HCT116 (cell line): ENCODE measurements around the gene COLEC11.

Source experiments
- EZH2phosphoT487 ChIP-seq: fragments of 200-600 bp; IDR thresholded peaks from 2 replicates; pipeline ENCODE4 v1.6.1; 2018; ENCODE audit warnings: antibody characterized with exemption, borderline replicate concordance
- POLR2A ChIP-seq: IDR thresholded peaks from 2 replicates; pipeline ENCODE4 v1.7.0; 2011; ENCODE audit warnings: borderline replicate concordance; ENCODE audit not compliant: insufficient read depth, insufficient read length; ENCODE audit errors: extremely low read depth
- TF ChIP-seq, protein P1 (sequence below), 3 experiments: fragments of 200-600 bp in 1 of 3; sonication (generic) in 1 of 3; IDR thresholded peaks in 2 of 3; conservative IDR thresholded peaks in 1 of 3; 2 replicates each; pipeline ENCODE4 v1.5.1; 2012 to 2017; ENCODE audit warnings: low read depth in 2 of 3, low read length in 2 of 3, antibody characterized with exemption in 1 of 3, borderline replicate concordance in 1 of 3, control low read depth in 1 of 3, mild to moderate bottlenecking in 1 of 3, mixed read lengths in 1 of 3, mixed run types in 1 of 3, moderate library complexity in 1 of 3; ENCODE audit not compliant: insufficient read depth in 1 of 3

DNA sequence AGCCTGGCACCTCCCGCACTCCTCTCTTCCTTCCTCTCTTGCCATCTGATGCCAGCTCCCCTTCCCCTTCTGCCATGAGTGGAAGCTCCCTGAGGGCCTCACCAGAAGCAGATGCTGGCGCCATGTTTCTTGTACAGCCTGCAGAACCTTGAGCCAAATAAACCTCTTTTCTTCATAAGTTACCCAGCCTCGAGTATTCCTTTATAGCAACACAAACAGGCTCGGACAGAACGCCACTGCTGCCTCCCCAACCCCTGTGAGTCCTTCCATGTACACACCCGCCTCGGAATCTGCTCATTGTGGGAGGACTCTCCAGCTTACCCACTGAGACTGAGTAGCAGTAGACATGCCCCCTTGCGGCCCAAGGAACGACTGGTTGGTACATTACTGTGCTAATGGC is 28.1 kb upstream of the COLEC11 start:
- TF ChIP-seq EZH2phosphoT487, result no peak
- TF ChIP-seq, protein P1, sequence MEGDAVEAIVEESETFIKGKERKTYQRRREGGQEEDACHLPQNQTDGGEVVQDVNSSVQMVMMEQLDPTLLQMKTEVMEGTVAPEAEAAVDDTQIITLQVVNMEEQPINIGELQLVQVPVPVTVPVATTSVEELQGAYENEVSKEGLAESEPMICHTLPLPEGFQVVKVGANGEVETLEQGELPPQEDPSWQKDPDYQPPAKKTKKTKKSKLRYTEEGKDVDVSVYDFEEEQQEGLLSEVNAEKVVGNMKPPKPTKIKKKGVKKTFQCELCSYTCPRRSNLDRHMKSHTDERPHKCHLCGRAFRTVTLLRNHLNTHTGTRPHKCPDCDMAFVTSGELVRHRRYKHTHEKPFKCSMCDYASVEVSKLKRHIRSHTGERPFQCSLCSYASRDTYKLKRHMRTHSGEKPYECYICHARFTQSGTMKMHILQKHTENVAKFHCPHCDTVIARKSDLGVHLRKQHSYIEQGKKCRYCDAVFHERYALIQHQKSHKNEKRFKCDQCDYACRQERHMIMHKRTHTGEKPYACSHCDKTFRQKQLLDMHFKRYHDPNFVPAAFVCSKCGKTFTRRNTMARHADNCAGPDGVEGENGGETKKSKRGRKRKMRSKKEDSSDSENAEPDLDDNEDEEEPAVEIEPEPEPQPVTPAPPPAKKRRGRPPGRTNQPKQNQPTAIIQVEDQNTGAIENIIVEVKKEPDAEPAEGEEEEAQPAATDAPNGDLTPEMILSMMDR (IDR thresholded peaks at IDR 0.05 in 2 of 3, conservative IDR thresholded peaks at IDR 0.05 in 1 of 3; ENCODE audit: borderline replicate concordance in 1 of 3, insufficient read depth in 1 of 3, low read depth in 2 of 3, low read length in 2 of 3), result no peak
- TF ChIP-seq POLR2A, result no peak
